ENCODE measurements around the gene CDC6. TPM values are rescaled to one million over a fixed set of nuclear protein-coding genes. Genes with fewer than 3 reads are reported as not detected.

The CDC6 gene
- total and polyA plus RNA-seq, 2 donors (not counting 3 experiments of a cell fraction or from before 2014, with no cell fraction given), result 15.5 to 55.2 TPM

DNA sequence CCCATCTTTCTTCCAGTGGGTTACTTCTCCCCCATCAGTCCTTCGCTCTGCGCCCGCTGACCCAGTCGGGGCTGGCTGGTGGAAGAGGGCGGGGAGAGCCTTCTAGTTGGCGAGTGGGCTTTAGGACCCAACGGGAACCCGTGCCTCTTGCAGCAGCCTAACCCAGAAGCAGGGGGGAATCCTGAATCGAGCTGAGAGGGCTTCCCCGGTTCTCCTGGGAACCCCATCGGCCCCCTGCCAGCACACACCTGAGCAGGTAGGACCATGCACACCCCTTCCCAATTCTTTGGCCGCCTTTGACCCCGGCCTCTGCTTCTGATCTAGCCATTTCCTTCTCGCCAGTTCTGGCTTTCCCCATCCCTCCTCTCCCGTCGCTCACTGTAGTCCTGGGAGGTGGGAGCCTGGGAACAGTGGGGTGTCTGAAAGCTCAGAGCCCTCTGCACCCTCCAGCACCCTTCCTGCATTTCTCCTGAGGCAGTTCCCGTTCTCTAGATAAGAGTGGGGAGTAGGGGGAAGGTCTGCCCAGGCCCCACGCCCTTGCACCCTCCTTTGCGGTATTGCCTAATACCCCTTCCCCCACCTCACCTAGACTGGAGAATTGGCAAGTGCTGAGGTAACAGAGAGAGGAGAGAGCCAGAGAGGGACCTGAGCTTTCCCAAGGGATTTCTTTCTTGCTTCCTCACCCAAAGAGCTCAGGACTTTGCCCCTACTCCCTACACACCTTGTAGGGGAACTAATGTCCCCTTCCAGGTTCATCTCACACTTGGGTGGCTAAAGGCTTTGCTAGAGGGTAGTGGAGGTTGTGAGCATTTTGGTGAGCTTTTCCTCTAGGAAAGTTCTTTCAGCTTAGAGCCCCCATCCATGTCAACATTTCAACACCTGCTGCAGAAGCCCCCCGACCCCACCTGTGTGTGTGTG lies 21.6 kb downstream of the CDC6 start, which contains the start of gene RARA:
Gene RARA (plus strand): TSS at position 150 of the 918 bp plus-strand sequence. CDS start 22,039 bp downstream, outside the sequence.
- dilution Hi-C loops (cut with MboI; ENCODE audit: extremely low pct_ligation_motif_present, low sequenced_read_pairs), result no loop called here
- FAIRE-seq, result peak; percentile 63
- no peak for DNase-seq (ENCODE audit: low read depth, low spot score)
- intact Hi-C loops (cut with micrococcal nuclease), result no loop called here
- Histone ChIP-seq H3K79me2 (ENCODE audit: control insufficient read depth, insufficient read depth, low read length) (no peaks in the 10 kb centered on the region), H3K27me3 (ENCODE audit: control insufficient read depth in 2 of 2, insufficient read depth in 2 of 2, low read length in 2 of 2) (no peaks in the 10 kb centered on the region), H2AFZ (ENCODE audit: low read depth, low read length) (no peak within 1 kb of the TSS), H3K27ac (ENCODE audit: insufficient read depth, low read depth, low read length) (no peak within 1 kb of the TSS), H3K9me3 (replicated peaks; ENCODE audit: control insufficient read depth, insufficient read depth, low read length) (no peaks in the 10 kb centered on the region), H3K4me2 (ENCODE audit: insufficient read depth, low read length) (no peak within 1 kb of the TSS), H3K9ac (replicated peaks; ENCODE audit: extremely low read depth, insufficient read depth, low read length) (no peak within 1 kb of the TSS), H4K20me1 (replicated peaks; ENCODE audit: control insufficient read depth, extremely low read depth, insufficient read depth, low read length) (no peaks in the 10 kb centered on the region), H3K9me1 (replicated peaks; ENCODE audit: control insufficient read depth, extremely low read depth, insufficient read depth, low read length) (no peaks in the 10 kb centered on the region), H3K4me1 (ENCODE audit: control insufficient read depth, extremely low read depth, insufficient read depth, low read length) (peaks cover 45% of the 10 kb centered on the region), H3K4me3 (replicated peaks in 1 of 3; ENCODE audit: insufficient read depth in 1 of 3, low read depth in 1 of 3, low read length in 3 of 3) (peak within 1 kb of the TSS in 1 of 3 experiments; percentile 11), H3K36me3 (ENCODE audit: control insufficient read depth in 2 of 2, extremely low read depth in 1 of 2, insufficient read depth in 2 of 2, low read length in 2 of 2) (no peaks in the 10 kb centered on the region)
- ChIA-PET POLR2A (no interaction called here), CTCF (interaction anchor here (0.8 to 15.6 kb wide), 2 partner anchors 8 to 47 kb away, joined by 3 to 530 read pairs; partner anchors contain the start of gene GJD3)
- TF ChIP-seq GATA2 (IDR thresholded peaks at IDR 0.05; ENCODE audit: insufficient read depth, insufficient read length, low read depth, low read length), result no peak
- TF ChIP-seq POLR2A (IDR thresholded peaks at IDR 0.05; ENCODE audit: low read depth, low read length), result no peak
- TF ChIP-seq CTCF (IDR thresholded peaks at IDR 0.05; ENCODE audit: extremely low read depth in 1 of 2, insufficient read depth in 1 of 2, low read depth in 1 of 2, low read length in 2 of 2), result no peak
- no peak for TF ChIP-seq JUN (IDR thresholded peaks at IDR 0.05; ENCODE audit: borderline replicate concordance, insufficient read depth, insufficient read length, low read depth)
- no peak for TF ChIP-seq POLR2AphosphoS5 (IDR thresholded peaks at IDR 0.05; ENCODE audit: insufficient read depth, low read depth, low read length)
- TF ChIP-seq, protein P1, sequence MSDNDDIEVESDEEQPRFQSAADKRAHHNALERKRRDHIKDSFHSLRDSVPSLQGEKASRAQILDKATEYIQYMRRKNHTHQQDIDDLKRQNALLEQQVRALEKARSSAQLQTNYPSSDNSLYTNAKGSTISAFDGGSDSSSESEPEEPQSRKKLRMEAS (IDR thresholded peaks at IDR 0.05; ENCODE audit: insufficient read depth, insufficient read length), result no peak
- no peak for TF ChIP-seq EZH2 (IDR thresholded peaks at IDR 0.05; ENCODE audit: borderline replicate concordance, low read depth, low read length, severe bottlenecking)
- no peak for TF ChIP-seq FOS (IDR thresholded peaks at IDR 0.05; ENCODE audit: borderline replicate concordance, insufficient read depth, low read length)
- no peak for TF ChIP-seq MYC (IDR thresholded peaks at IDR 0.05; ENCODE audit: low read depth, low read length)
- no TSS peak for BruUV-seq (replicated peaks)

Data from endothelial cell of umbilical vein (primary cell).